Activated CD4-positive, alpha-beta T cell treated with anti-CD3 and anti-CD28 coated beads, Interleukin-2, amount 50 U/mL, for 24 hours (primary cell): ENCODE data around the gene DNAJB13.

Experiments
- DNase-seq, 2 donors: peaks; one replicate each; pipeline ENCODE4 v3.0.0-alpha.2; 2020; ENCODE audit warnings: low read depth in 1 of 2, low spot score in 1 of 2

DNAJB13 gene

GRCh38 chr11:74012074-74012809 is 61.4 kb downstream of the DNAJB13 start:
- DNase-seq = no peak

- DNase-seq = no peak
Measured at GRCh38 chr11:74013141-74013540, 62.3 kb downstream of the DNAJB13 start.

GRCh38 chr11:74014880-74015279 is 64.1 kb downstream of the DNAJB13 start:
- no peak for DNase-seq

- no peak for DNase-seq
Measured at GRCh38 chr11:74015919-74016684, 65.3 kb downstream of the DNAJB13 start.

- no peak for DNase-seq
Measured at GRCh38 chr11:74017631-74018030, 66.8 kb downstream of the DNAJB13 start.

- no peak for DNase-seq
Measured at GRCh38 chr11:74018331-74019005, 67.6 kb downstream of the DNAJB13 start.

GRCh38 chr11:74019104-74019738 is 68.4 kb downstream of the DNAJB13 start:
- DNase-seq = no peak

- DNase-seq = peak; percentile 38 to 51
Measured at GRCh38 chr11:74019860-74020259, 69.0 kb downstream of the DNAJB13 start.
